Right lobe of liver (tissue), 6 donors: ENCODE data around the gene ATOX1. TPM values are rescaled to one million over a fixed set of nuclear protein-coding genes. Genes with fewer than 3 reads are reported as not detected.

ENCODE experiments used
- ATAC-seq, 4 donors: fragments of 200-7000 bp; cut with Tn5 transposase; one replicate each; pipeline ENCODE4 v1.9.1; 2020; ENCODE audit warnings: mild to moderate bottlenecking in 4 of 4, moderate library complexity in 4 of 4
- DNase-seq, 3 donors: peaks; one replicate each; pipeline ENCODE4 v3.0.0-alpha.2; 2020
- H3K27ac ChIP-seq, 3 donors: fragments of 200-600 bp; one replicate each; pipeline ENCODE4 v1.8.0; 2022
- H3K27me3 ChIP-seq, 2 donors: fragments of 200-600 bp; one replicate each; pipeline ENCODE4 v1.8.0; 2022
- H3K36me3 ChIP-seq, 4 donors: fragments of 200-600 bp; sonication (generic) in 1 of 4; one replicate each; pipeline versions ENCODE4 v1.5.1 to v1.8.0; 2017 to 2022; ENCODE audit warnings: control low read depth in 1 of 4
- H3K4me1 ChIP-seq, 4 donors: fragments of 200-600 bp; sonication (generic) in 1 of 4; one replicate each; pipeline versions ENCODE4 v1.5.1 to v1.8.0; 2017 to 2022; ENCODE audit warnings: control low read depth in 1 of 4
- H3K4me3 ChIP-seq, 3 donors: fragments of 200-600 bp; one replicate each; pipeline ENCODE4 v1.8.0; 2022
- H3K9me3 ChIP-seq, 4 donors: fragments of 200-600 bp; sonication (generic) in 1 of 4; one replicate each; pipeline versions ENCODE4 v1.5.1 to v1.8.0; 2017 to 2022; ENCODE audit warnings: control low read depth in 1 of 4
- CTCF ChIP-seq, 4 donors: fragments of 200-600 bp in 3 of 4; fragments of 450-650 bp in 1 of 4; IDR thresholded peaks; one replicate each; pipeline versions ENCODE4 v1.5.1 to v1.8.0; 2016 to 2022; ENCODE audit warnings: antibody characterized with exemption in 4 of 4, mild to moderate bottlenecking in 2 of 4
- POLR2A ChIP-seq: fragments of 450-650 bp; IDR thresholded peaks from one replicate; pipeline ENCODE4 v1.6.1; 2017; ENCODE audit warnings: antibody characterized with exemption, mild to moderate bottlenecking
- WGBS: methylation state at CpG from one replicate; pipeline ENCODE4 v1.1.6; 2018; ENCODE audit warnings: low coverage, low lambda C conversion rate; ENCODE audit not compliant: insufficient coverage; ENCODE audit errors: missing lambda C conversion rate; 5-methylcytosine and 5-hydroxymethylcytosine counted together
- intact Hi-C, 2 donors: fragments of 100-400 bp; cut with DNase I; formaldehyde crosslinking; loops; one replicate each; pipeline versions ENCODE4 v1.11.2 to v1.14.1; 2022
- total RNA-seq, 6 experiments: library from RNA; depleted of rRNA in 2 of 6; stranded (reverse); fragments of >200 nt in 2 of 6; fragmentation: NEBNext Ultra II Directional in 3 of 6; extraction: Animal tissue kit (Norgen Biotek cat#: 25700) in 3 of 6; gene quantifications; one replicate each; pipeline versions ENCODE4 v1.1.0 to v1.2.4, GENCODE V29; 2016 to 2023
- donor health status: DM: no; HTN: yes; CAD: no.
- donor health status: DM: no; HTN: no; CAD: no.
- donor health status: DM: no; HTN: no; CAD: no.
- donor health status: DM: no; HTN: yes; CAD: no.
- donor health status: DM: no; HTN: yes; CAD: no.

The ATOX1 gene
- total RNA-seq, 6 experiments from 2014 or later: 83.1 to 177 (median 96.7) TPM

- no peak for ATAC-seq
- H3K4me1 ChIP-seq: no peaks in the 10 kb centered on the region
- no peak for DNase-seq
- 80% methylated on average over 8 of the region's 13 CpGs for WGBS
- intact Hi-C loops: no loop called here
- no peak overlapping the region for H3K4me3 ChIP-seq
- no peaks in the 10 kb centered on the region for H3K9me3 ChIP-seq
- no peak overlapping the region for H3K27ac ChIP-seq
- no peaks in the 10 kb centered on the region for H3K27me3 ChIP-seq
- TF ChIP-seq CTCF (IDR thresholded peaks at IDR 0.05): no peak
- TF ChIP-seq POLR2A: no peak
- no peaks in the 10 kb centered on the region for H3K36me3 ChIP-seq
Measured at GRCh38 chr5:151709109-151709735, 49.2 kb downstream of the ATOX1 start.

GRCh38 chr5:151708126-151708525 lies 50.3 kb downstream of the ATOX1 start:
- no peaks in the 10 kb centered on the region for H3K9me3 ChIP-seq
- H3K27ac ChIP-seq: no peak overlapping the region
- no peaks in the 10 kb centered on the region for H3K36me3 ChIP-seq
- intact Hi-C loops: no loop called here
- DNase-seq (no peak), ATAC-seq (peak; percentile 30 to 70 (median 50))
- H3K27me3 ChIP-seq: no peaks in the 10 kb centered on the region
- H3K4me3 ChIP-seq: no peak overlapping the region
- H3K4me1 ChIP-seq: no peaks in the 10 kb centered on the region
- TF ChIP-seq CTCF (IDR thresholded peaks at IDR 0.05) (no peak), POLR2A (no peak)

GRCh38 chr5:151707567-151707966 lies 50.9 kb downstream of the ATOX1 start:
- Histone ChIP-seq H3K9me3 (no peaks in the 10 kb centered on the region), H3K4me1 (no peaks in the 10 kb centered on the region), H3K36me3 (no peaks in the 10 kb centered on the region), H3K27me3 (no peaks in the 10 kb centered on the region), H3K4me3 (no peak overlapping the region), H3K27ac (no peak overlapping the region)
- no peak for DNase-seq
- ATAC-seq: peak in 1 of 4 donors; percentile 42
- TF ChIP-seq POLR2A: no peak
- no peak for TF ChIP-seq CTCF (IDR thresholded peaks at IDR 0.05)
- intact Hi-C loops: no loop called here
- 55% methylated on average over 2 of the region's 2 CpGs for WGBS

- H3K4me3 ChIP-seq: no peak overlapping the region
- ATAC-seq (no peak), DNase-seq (no peak)
- H3K4me1 ChIP-seq: no peaks in the 10 kb centered on the region
- no peaks in the 10 kb centered on the region for H3K36me3 ChIP-seq
- no peaks in the 10 kb centered on the region for H3K27me3 ChIP-seq
- H3K9me3 ChIP-seq: no peaks in the 10 kb centered on the region
- H3K27ac ChIP-seq: no peak overlapping the region
- no peak for TF ChIP-seq CTCF (IDR thresholded peaks at IDR 0.05)
- no peak for TF ChIP-seq POLR2A
- intact Hi-C loops: no loop called here
Measured at GRCh38 chr5:151706906-151707305, 51.5 kb downstream of the ATOX1 start.

- Histone ChIP-seq H3K4me3 (no peak overlapping the region), H3K36me3 (no peaks in the 10 kb centered on the region), H3K4me1 (no peaks in the 10 kb centered on the region), H3K9me3 (no peaks in the 10 kb centered on the region), H3K27me3 (no peaks in the 10 kb centered on the region), H3K27ac (no peak overlapping the region)
- no peak for ATAC-seq
- intact Hi-C loops: no loop called here
- WGBS: 27% methylated on average over 1 of the region's 1 CpG
- TF ChIP-seq POLR2A (no peak), CTCF (IDR thresholded peaks at IDR 0.05) (no peak)
- no peak for DNase-seq
Measured at GRCh38 chr5:151703780-151704179, 54.7 kb downstream of the ATOX1 start.
